Psoas muscle (tissue), 8 donors: ENCODE results near the gene S100A13. TPM values are rescaled to one million over a fixed set of nuclear protein-coding genes. Genes with fewer than 3 reads are reported as not detected.

Experiments used
- ATAC-seq, 4 donors: fragments of 200-7000 bp; cut with Tn5 transposase; one replicate each; pipeline ENCODE4 v1.9.1; 2020; ENCODE audit warnings: moderate library complexity in 3 of 4, mild to moderate bottlenecking in 2 of 4
- DNase-seq, 2 donors: peaks; one replicate each; pipeline ENCODE4 v3.0.0-alpha.2; 2020
- H3K27ac ChIP-seq: fragments of 200-600 bp; one replicate; pipeline ENCODE4 v1.8.0; 2022
- H3K27me3 ChIP-seq, 3 donors: fragments of 200-600 bp in 1 of 3; one replicate each; pipeline versions ENCODE4 v1.6.1 to v1.8.0; 2013 to 2022; ENCODE audit warnings: low read length in 2 of 3, mild to moderate bottlenecking in 2 of 3, moderate library complexity in 1 of 3; ENCODE audit not compliant: insufficient read depth in 3 of 3
- H3K36me3 ChIP-seq, 2 donors: fragments of 200-600 bp in 1 of 2; one replicate each; pipeline versions ENCODE4 v1.6.1 to v1.8.0; 2013 to 2022; ENCODE audit warnings: low read depth in 1 of 2, mild to moderate bottlenecking in 1 of 2, moderate library complexity in 1 of 2; ENCODE audit not compliant: insufficient read depth in 1 of 2
- H3K4me1 ChIP-seq: fragments of 200-600 bp; one replicate; pipeline ENCODE4 v1.8.0; 2022
- H3K4me3 ChIP-seq: fragments of 200-600 bp; one replicate; pipeline ENCODE4 v1.8.0; 2022; ENCODE audit warnings: mild to moderate bottlenecking
- H3K9me3 ChIP-seq: fragments of 200-600 bp; one replicate; pipeline ENCODE4 v1.8.0; 2022
- WGBS, 3 donors: extraction: QIAGEN DNeasy Blood & Tissue Kit; methylation state at CpG; one replicate each; pipeline versions ENCODE4 v1.1.6 to v1.1.7; 2013; 5-methylcytosine and 5-hydroxymethylcytosine counted together
- intact Hi-C, 2 donors: fragments of 100-400 bp; cut with DNase I; formaldehyde crosslinking; loops; one replicate each; pipeline versions ENCODE4 v1.11.0 to v1.14.2; 2022
- polyA plus RNA-seq, 3 donors: library from polyadenylated mRNA; stranded (reverse); fragments of 200-250 nt; gene quantifications; one replicate each; pipeline ENCODE4 v1.2.3, GENCODE V29; 2013
- total RNA-seq, 4 donors: library from RNA; stranded (reverse); fragmentation: NEBNext Ultra II Directional in 2 of 4; extraction: Animal tissue kit (Norgen Biotek cat#: 25700) in 2 of 4; gene quantifications; one replicate each; pipeline versions ENCODE4 v1.2.1 to v1.2.4, GENCODE V29; 2021 to 2023
- TF ChIP-seq, protein P1 (sequence below): fragments of 200-600 bp; IDR thresholded peaks from one replicate; pipeline ENCODE4 v1.8.0; 2022; ENCODE audit warnings: antibody characterized with exemption
- donor health status: healthy with polysubstance abuse.
- donor health status: DM: no; HTN: no; CAD: no; lungs with moderate emphysema.
- donor health status: Bipolar disorder and iron deficiency.
- donor health status: healthy.
- donor health status: DM: yes; HTN: yes; CAD: no.
- donor health status: DM: no; HTN: no; CAD: no.
- donor health status: DM: no; HTN: no; CAD: no.
- donor health status: DM: yes; HTN: yes; CAD: no.

The S100A13 gene
- total and polyA plus RNA-seq, 7 donors, result 72.4 to 199 (median 113) TPM

GRCh38 chr1:153612755-153613331, 14.5 kb downstream of the S100A13 start, which contains the start of gene S100A16:
Gene S100A16, minus strand, starts transcription at chr1:153613137. Its CDS starts 4,986 bp downstream, at chr1:153608151.
- Histone ChIP-seq H3K27ac (peak within 1 kb of the TSS; percentile 77), H3K4me1 (peaks cover 30% of the 10 kb centered on the region), H3K9me3 (no peaks in the 10 kb centered on the region), H3K27me3 (no peaks in the 10 kb centered on the region), H3K36me3 (peaks cover 0 to 3% of the 10 kb centered on the region in 2 donors), H3K4me3 (peak within 1 kb of the TSS; percentile 65)
- ATAC-seq (peak; percentile 62 to 74 (median 70)), DNase-seq (peak; percentile 73 to 88)
- intact Hi-C loops, result no loop called here
- 31 to 35% (median 32%) methylated on average over 9 of the region's 9 CpGs for WGBS, 3 donors
- TF ChIP-seq, protein P1, sequence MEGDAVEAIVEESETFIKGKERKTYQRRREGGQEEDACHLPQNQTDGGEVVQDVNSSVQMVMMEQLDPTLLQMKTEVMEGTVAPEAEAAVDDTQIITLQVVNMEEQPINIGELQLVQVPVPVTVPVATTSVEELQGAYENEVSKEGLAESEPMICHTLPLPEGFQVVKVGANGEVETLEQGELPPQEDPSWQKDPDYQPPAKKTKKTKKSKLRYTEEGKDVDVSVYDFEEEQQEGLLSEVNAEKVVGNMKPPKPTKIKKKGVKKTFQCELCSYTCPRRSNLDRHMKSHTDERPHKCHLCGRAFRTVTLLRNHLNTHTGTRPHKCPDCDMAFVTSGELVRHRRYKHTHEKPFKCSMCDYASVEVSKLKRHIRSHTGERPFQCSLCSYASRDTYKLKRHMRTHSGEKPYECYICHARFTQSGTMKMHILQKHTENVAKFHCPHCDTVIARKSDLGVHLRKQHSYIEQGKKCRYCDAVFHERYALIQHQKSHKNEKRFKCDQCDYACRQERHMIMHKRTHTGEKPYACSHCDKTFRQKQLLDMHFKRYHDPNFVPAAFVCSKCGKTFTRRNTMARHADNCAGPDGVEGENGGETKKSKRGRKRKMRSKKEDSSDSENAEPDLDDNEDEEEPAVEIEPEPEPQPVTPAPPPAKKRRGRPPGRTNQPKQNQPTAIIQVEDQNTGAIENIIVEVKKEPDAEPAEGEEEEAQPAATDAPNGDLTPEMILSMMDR, result no peak

- WGBS, 3 donors, result 45 to 48% (median 45%) methylated on average over 11 of the region's 11 CpGs
- H3K27ac ChIP-seq, result peak overlapping the region; percentile 77
- H3K9me3 ChIP-seq, result no peaks in the 10 kb centered on the region
- ATAC-seq, result peak in 2 of 4 donors; percentile 8 to 19
- TF ChIP-seq, protein P1, result no peak
- DNase-seq, result no peak
- H3K36me3 ChIP-seq, result peaks cover 0 to 7% of the 10 kb centered on the region in 2 donors
- no peaks in the 10 kb centered on the region for H3K27me3 ChIP-seq
- peak overlapping the region; percentile 65 for H3K4me3 ChIP-seq
- intact Hi-C loops, result no loop called here
- peaks cover 27% of the 10 kb centered on the region for H3K4me1 ChIP-seq
These were observed 15.1 kb downstream of the S100A13 start for GRCh38 chr1:153612111-153612754.

GRCh38 chr1:153611356-153611755, 15.9 kb downstream of the S100A13 start:
- intact Hi-C loops, result no loop called here
- no peak for ATAC-seq
- H3K36me3 ChIP-seq, result peaks cover 0 to 16% of the 10 kb centered on the region in 2 donors
- H3K4me1 ChIP-seq, result peaks cover 27% of the 10 kb centered on the region
- no peak for DNase-seq
- H3K4me3 ChIP-seq, result peak overlapping the region; percentile 65
- H3K9me3 ChIP-seq, result no peaks in the 10 kb centered on the region
- TF ChIP-seq, protein P1, result no peak
- 77 to 83% (median 79%) methylated on average over 1 of the region's 1 CpG for whole genome bisulfite sequencing, 3 donors
- peak overlapping the region; percentile 81 for H3K27ac ChIP-seq
- no peaks in the 10 kb centered on the region for H3K27me3 ChIP-seq

GRCh38 chr1:153610811-153611301, 16.4 kb downstream of the S100A13 start:
- Histone ChIP-seq H3K4me1 (peaks cover 27% of the 10 kb centered on the region), H3K9me3 (no peaks in the 10 kb centered on the region), H3K4me3 (no peak overlapping the region), H3K36me3 (peaks cover 0 to 21% of the 10 kb centered on the region in 2 donors), H3K27ac (peak overlapping the region; percentile 81), H3K27me3 (no peaks in the 10 kb centered on the region)
- TF ChIP-seq, protein P1, result no peak
- intact Hi-C loops, result no loop called here
- ATAC-seq (no peak), DNase-seq (no peak)
- 79 to 85% (median 85%) methylated on average over 7 of the region's 7 CpGs for WGBS, 3 donors
